ENCODE measurements around the gene LENG9. TPM values are rescaled to one million over a fixed set of nuclear protein-coding genes. Genes with fewer than 3 reads are reported as not detected.

Gene LENG9
- total RNA-seq, 1 experiment from 2014 or later, result 14.7 TPM

DNA sequence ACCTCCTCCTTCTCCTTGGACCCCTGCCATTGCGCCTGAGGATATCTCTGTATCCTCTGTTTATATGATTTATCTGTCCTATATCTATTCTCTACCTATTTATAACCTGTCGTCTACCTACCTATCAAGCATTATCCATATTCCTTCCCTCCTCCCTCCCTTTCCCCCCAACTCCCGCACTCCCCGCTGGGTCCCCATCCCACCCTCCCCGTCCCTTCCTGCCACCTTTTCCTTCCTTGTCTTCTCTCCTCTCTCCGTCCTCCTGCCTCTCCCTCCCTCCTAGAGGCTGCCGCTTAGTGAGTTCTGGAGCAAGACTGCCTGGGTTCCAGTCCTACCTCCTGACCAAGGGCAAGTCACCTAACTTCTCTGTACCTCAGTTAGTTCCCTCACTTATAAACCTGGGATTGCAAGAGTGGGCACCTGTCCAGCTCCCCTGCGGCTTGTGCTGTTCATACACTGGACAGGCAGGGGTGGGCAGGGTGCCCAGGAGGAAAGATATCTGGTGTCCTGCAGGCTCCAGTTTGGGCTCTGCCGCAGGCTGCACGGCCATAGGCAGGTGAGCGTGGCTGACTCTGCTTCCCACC, 32.2 kb downstream of the LENG9 start:
- Mint-ChIP-seq H3K27ac (ENCODE audit: unreplicated experiment) (peak overlapping the region; percentile 83), H3K4me1 (ENCODE audit: low read depth, unreplicated experiment) (peaks cover 43% of the 10 kb centered on the region)
- CTCF ChIA-PET, result interaction anchor here (0.5 to 3.6 kb wide), 12 partner anchors 8 to 726 kb away, joined by 3 to 18 read pairs (median 7); partner anchors contain the start of genes LENG8 and LENG9

DNA sequence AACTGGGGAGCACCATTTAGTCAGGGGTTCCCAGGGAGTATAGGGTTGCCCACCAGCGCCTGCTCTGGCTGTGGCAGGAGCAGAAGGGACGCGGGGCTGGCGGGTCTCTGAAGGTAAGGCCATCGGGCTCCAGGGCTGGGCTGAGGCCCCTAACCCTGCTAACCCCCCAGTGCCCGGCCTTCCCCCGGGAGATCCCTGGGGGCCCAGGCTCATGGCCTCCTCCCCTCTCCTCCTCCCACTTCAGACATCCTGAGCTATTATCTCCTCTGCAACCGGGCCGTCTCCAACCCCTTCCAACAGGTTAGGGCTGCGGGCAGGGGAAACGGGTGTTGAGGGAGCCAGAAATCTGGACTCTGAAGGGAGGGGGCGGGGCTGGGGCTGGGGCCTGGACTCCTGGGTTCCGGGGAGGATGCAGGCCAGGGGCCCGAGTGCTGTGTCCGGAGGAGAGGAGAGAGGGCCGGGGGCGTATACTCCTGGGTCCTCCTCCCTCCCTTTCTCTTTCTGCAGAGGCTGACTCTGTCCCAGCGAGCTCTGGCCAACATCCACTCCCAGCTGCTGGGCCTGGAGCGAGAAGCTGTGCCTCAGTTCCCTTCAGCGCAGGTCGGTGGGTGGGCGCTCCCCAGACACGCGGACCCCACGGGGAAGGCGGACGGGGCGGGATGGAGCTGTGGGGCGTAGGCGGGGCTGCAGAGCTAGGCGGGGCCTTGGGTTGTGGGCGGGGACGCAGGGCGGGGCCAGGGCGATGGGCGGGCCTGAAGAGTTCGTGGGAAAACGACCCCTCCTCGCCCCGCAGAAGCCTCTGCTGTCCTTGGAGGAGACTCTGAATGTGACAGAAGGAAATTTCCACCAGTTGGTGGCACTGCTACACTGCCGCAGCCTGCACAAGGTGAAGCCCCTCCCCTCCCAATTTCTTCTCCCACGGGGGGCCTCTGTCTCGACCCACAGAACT, 33.0 kb downstream of the LENG9 start:
- intact Hi-C loops (cut with micrococcal nuclease; ENCODE audit: unreplicated experiment), result loop anchor here (2.0 kb wide), 1 partner anchor 18 kb away; the partner anchor contains the start of gene LENG8
- no TSS peak for BruUV-seq (replicated peaks)
- H3K27ac Mint-ChIP-seq (ENCODE audit: unreplicated experiment), result peak overlapping the region; percentile 83
- DNase-seq, result peak; percentile 80
- peaks cover 46% of the 10 kb centered on the region for H3K4me1 Mint-ChIP-seq (ENCODE audit: low read depth, unreplicated experiment)
- peaks cover 21% of the 10 kb centered on the region for H3K27me3 Mint-ChIP-seq (ENCODE audit: unreplicated experiment)
- H3K9me3 Mint-ChIP-seq (ENCODE audit: low read depth, unreplicated experiment), result no peaks in the 10 kb centered on the region
- TF ChIP-seq, protein P1, sequence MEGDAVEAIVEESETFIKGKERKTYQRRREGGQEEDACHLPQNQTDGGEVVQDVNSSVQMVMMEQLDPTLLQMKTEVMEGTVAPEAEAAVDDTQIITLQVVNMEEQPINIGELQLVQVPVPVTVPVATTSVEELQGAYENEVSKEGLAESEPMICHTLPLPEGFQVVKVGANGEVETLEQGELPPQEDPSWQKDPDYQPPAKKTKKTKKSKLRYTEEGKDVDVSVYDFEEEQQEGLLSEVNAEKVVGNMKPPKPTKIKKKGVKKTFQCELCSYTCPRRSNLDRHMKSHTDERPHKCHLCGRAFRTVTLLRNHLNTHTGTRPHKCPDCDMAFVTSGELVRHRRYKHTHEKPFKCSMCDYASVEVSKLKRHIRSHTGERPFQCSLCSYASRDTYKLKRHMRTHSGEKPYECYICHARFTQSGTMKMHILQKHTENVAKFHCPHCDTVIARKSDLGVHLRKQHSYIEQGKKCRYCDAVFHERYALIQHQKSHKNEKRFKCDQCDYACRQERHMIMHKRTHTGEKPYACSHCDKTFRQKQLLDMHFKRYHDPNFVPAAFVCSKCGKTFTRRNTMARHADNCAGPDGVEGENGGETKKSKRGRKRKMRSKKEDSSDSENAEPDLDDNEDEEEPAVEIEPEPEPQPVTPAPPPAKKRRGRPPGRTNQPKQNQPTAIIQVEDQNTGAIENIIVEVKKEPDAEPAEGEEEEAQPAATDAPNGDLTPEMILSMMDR (IDR thresholded peaks at IDR 0.05; ENCODE audit: unreplicated experiment), result peak; percentile 17
- peak overlapping the region; percentile 62 for H3K4me3 Mint-ChIP-seq (ENCODE audit: low read depth, unreplicated experiment)
- peaks cover 67% of the 10 kb centered on the region for H3K36me3 Mint-ChIP-seq (ENCODE audit: insufficient read depth, unreplicated experiment)
- CTCF ChIA-PET, result interaction anchor here (0.5 to 3.6 kb wide), 13 partner anchors 9 to 241 kb away, joined by 3 to 18 read pairs (median 7); partner anchors contain the start of genes LENG8, LENG9 and MBOAT7

More for the DNA sequence above, 32.2 kb downstream of the LENG9 start:
- peaks cover 15% of the 10 kb centered on the region for H3K27me3 Mint-ChIP-seq (ENCODE audit: unreplicated experiment)
- BruUV-seq (replicated peaks), result no TSS peak
- H3K4me3 Mint-ChIP-seq (ENCODE audit: low read depth, unreplicated experiment), result peak overlapping the region; percentile 62
- peak; percentile 93 for DNase-seq
- H3K36me3 Mint-ChIP-seq (ENCODE audit: insufficient read depth, unreplicated experiment), result peaks cover 69% of the 10 kb centered on the region
- intact Hi-C loops (cut with micrococcal nuclease; ENCODE audit: unreplicated experiment), result loop anchor here (2.0 kb wide), 1 partner anchor 17 kb away; the partner anchor contains the start of gene LENG8
- H3K9me3 Mint-ChIP-seq (ENCODE audit: low read depth, unreplicated experiment), result no peaks in the 10 kb centered on the region
- TF ChIP-seq, protein P1 (IDR thresholded peaks at IDR 0.05; ENCODE audit: unreplicated experiment), result no peak

DNA sequence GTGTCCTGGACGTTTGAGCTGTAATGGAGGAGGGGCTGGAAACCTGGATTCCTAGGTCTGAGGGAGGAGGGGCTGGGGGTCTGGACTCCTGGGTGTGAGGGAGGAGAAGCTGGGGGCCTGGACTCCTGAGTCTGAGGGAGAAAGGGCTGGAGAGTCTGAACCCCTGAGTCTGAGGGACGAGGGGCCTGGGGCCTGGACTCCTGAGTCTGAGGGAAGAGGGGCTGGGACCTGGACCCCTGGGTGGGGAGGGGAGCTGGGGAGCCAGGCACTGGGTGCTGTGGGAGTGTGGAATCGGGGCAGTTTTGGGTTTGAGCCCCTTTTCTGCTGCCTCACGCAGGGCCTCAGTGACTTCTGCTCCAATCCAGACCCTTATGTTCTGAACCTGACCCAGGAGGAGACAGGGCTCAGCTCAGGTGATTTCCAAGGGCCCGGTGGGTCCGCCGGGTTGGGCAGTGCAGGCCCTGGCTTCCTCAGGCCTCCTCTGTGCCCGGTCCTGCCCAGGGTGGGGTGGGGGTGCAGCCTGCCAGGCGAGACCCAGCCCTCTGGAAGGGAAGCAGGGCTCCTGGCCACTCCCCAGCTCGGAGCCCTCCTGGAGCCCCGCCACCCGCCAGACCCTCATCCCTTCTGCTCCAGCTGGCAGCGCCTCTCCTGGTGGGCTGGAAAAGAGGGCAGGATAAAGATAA, 33.9 kb downstream of the LENG9 start:
- BruUV-seq (replicated peaks), result no TSS peak
- Mint-ChIP-seq H3K27ac (ENCODE audit: unreplicated experiment) (peak overlapping the region; percentile 83), H3K36me3 (ENCODE audit: insufficient read depth, unreplicated experiment) (peaks cover 60% of the 10 kb centered on the region), H3K4me1 (ENCODE audit: low read depth, unreplicated experiment) (peaks cover 46% of the 10 kb centered on the region), H3K4me3 (ENCODE audit: low read depth, unreplicated experiment) (no peak overlapping the region), H3K27me3 (ENCODE audit: unreplicated experiment) (peaks cover 30% of the 10 kb centered on the region), H3K9me3 (ENCODE audit: low read depth, unreplicated experiment) (no peaks in the 10 kb centered on the region)
- DNase-seq, result no peak
- TF ChIP-seq, protein P1 (IDR thresholded peaks at IDR 0.05; ENCODE audit: unreplicated experiment), result no peak
- CTCF ChIA-PET, result interaction anchor here (0.6 to 3.6 kb wide), 4 partner anchors 10 to 240 kb away, joined by 3 to 17 read pairs (median 7); partner anchors contain the start of gene MBOAT7
- intact Hi-C loops (cut with micrococcal nuclease; ENCODE audit: unreplicated experiment), result loop anchor here (2.0 kb wide), 1 partner anchor 19 kb away; the partner anchor contains the start of gene LENG8

DNA sequence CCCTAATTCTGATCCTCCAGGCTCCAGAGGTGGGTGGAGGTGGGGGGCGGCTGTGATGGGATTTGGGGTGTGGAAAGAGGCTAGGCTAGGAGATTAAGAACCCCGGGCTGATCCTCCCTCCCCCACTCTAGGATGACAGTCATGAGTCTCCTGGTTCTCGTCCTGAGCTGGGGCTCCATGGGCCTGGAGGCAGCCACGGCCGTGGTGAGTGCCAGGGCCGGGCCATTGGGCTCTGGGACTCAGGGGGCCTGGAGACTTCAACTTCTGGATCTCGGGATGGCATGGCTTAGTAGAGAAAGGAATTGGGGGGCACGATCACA, 34.4 kb downstream of the LENG9 start:
- Mint-ChIP-seq H3K4me1 (ENCODE audit: low read depth, unreplicated experiment) (peaks cover 41% of the 10 kb centered on the region), H3K9me3 (ENCODE audit: low read depth, unreplicated experiment) (no peaks in the 10 kb centered on the region), H3K4me3 (ENCODE audit: low read depth, unreplicated experiment) (no peak overlapping the region), H3K27ac (ENCODE audit: unreplicated experiment) (peak overlapping the region; percentile 50), H3K27me3 (ENCODE audit: unreplicated experiment) (peaks cover 35% of the 10 kb centered on the region), H3K36me3 (ENCODE audit: insufficient read depth, unreplicated experiment) (peaks cover 55% of the 10 kb centered on the region)
- BruUV-seq (replicated peaks), result no TSS peak
- no peak for DNase-seq
- CTCF ChIA-PET, result interaction anchor here (3.6 kb wide), 1 partner anchor 9 kb away, joined by 17 read pairs; no protein-coding TSS in a partner anchor
- intact Hi-C loops (cut with micrococcal nuclease; ENCODE audit: unreplicated experiment), result no loop called here
- TF ChIP-seq, protein P1 (IDR thresholded peaks at IDR 0.05; ENCODE audit: unreplicated experiment), result no peak

All from Calu3 (cell line).